ENCODE data around the gene CMSS1.

The CMSS1 gene

DNA sequence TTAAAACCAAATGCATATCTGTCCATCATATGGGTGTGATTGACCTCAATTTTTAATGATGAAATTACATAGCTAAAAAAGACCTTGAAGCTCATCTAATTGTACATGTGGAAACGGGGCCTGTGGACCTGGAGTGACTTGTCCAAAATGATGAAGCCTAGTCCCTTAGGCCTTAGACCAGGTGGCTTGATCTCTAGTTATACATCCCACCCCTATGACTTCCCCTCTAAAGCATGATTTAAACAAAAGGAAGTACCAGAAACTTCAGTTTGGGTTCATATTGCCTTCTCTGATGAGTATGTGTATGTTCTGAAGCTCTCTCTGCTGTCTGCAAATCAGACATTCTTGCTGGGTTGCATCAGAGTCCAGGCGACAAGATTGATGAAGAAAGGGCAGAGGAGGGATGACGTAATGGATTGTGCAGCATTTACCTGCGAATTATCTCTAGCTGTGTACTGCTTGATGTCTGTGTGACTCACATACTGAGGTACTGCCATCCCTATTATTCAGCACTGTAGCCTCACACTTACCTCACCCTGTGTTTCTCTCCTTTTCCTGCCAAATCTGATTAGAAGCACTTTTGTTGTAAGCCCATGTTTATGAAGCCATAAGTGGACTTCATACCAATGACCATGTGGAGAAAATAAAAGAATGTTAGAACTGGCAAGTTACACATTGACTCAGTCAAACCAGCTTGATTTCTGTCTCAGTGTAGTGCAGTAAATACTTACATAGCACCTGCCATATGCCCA is 185.1 kb downstream of the CMSS1 start (continued):
- TF ChIP-seq GLIS1 (tag by site-specific recombination; IDR thresholded peaks at IDR 0.05) (peak; percentile 87), ZNF514 (tag by site-specific recombination; IDR thresholded peaks at IDR 0.05) (no peak), ZNF202 (tag by site-specific recombination; IDR thresholded peaks at IDR 0.05; ENCODE audit: borderline replicate concordance) (no peak), ZNF791 (tag by site-specific recombination; IDR thresholded peaks at IDR 0.05) (no peak), KLF9 (tag by site-specific recombination; IDR thresholded peaks at IDR 0.05; ENCODE audit: low read depth) (peak; percentile 62; the same call in 1 of the 2 replicates), FEZF1 (tag by site-specific recombination; IDR thresholded peaks at IDR 0.05) (peak; percentile 95), ZNF558 (tag by site-specific recombination; IDR thresholded peaks at IDR 0.05) (peak; percentile 87)
- TF ChIP-seq, protein P1, sequence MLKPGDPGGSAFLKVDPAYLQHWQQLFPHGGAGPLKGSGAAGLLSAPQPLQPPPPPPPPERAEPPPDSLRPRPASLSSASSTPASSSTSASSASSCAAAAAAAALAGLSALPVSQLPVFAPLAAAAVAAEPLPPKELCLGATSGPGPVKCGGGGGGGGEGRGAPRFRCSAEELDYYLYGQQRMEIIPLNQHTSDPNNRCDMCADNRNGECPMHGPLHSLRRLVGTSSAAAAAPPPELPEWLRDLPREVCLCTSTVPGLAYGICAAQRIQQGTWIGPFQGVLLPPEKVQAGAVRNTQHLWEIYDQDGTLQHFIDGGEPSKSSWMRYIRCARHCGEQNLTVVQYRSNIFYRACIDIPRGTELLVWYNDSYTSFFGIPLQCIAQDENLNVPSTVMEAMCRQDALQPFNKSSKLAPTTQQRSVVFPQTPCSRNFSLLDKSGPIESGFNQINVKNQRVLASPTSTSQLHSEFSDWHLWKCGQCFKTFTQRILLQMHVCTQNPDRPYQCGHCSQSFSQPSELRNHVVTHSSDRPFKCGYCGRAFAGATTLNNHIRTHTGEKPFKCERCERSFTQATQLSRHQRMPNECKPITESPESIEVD (tag by site-specific recombination; IDR thresholded peaks at IDR 0.05) = peak; percentile 79
- TF ChIP-seq, protein P2, sequence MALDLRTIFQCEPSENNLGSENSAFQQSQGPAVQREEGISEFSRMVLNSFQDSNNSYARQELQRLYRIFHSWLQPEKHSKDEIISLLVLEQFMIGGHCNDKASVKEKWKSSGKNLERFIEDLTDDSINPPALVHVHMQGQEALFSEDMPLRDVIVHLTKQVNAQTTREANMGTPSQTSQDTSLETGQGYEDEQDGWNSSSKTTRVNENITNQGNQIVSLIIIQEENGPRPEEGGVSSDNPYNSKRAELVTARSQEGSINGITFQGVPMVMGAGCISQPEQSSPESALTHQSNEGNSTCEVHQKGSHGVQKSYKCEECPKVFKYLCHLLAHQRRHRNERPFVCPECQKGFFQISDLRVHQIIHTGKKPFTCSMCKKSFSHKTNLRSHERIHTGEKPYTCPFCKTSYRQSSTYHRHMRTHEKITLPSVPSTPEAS (tag by site-specific recombination; IDR thresholded peaks at IDR 0.05) = peak; percentile 46
- TF ChIP-seq, protein P3, sequence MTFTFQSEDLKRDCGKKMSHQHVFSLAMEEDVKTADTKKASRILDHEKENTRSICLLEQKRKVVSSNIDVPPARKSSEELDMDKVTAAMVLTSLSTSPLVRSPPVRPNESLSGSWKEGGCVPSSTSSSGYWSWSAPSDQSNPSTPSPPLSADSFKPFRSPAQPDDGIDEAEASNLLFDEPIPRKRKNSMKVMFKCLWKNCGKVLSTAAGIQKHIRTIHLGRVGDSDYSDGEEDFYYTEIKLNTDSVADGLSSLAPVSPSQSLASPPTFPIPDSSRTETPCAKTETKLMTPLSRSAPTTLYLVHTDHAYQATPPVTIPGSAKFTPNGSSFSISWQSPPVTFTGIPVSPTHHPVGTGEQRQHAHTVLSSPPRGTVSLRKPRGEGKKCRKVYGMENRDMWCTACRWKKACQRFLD (tag by site-specific recombination; IDR thresholded peaks at IDR 0.05) = no peak

DNA sequence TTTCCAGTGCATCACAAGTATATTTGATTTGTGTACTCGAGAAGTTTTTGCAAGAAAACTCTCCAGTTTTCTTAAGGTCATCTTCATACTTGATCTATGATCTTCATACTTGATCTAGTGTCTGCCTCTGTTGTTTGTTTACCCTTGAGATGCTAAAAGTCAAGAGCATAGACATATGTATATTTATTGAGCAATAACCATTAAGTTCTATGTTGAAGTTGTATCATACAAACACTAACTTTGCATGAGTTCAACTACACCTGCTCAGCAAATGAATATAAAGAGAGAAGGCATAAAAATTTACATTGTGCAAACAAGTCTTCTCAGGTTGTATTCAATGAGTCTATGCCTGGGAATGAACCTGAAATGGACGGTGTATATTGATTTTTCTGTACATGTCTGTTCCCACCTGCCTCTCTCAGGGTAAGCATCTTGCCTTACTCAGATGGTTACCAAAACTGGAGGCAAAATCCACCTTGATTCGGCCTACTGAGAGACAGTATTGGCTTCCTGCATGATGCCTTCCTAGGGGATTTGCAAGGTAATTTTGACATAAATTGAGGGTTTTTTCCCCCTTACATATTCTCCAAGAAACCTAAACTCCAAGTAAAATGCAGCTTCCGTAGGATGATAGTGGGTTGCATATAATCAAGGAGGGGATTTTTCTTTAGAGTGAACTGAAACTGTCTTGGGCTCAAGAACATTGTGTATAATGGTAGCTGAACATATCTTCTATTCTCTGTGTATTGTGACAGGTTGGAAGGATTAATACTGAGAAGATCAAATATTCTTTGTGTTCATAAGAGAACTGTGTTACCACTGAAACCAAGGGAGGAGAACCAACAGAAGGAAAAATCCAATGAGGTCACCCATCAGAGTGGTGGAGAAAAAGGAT is 186.2 kb downstream of the CMSS1 start:
- Histone ChIP-seq H3K4me3 (ENCODE audit: low read depth, low read length) (no peak overlapping the region), H3K36me3 (ENCODE audit: control insufficient read depth in 2 of 2, insufficient read depth in 1 of 2, low read length in 2 of 2) (no peaks in the 10 kb centered on the region), H3K27ac (ENCODE audit: extremely low read depth, low read depth, low read length) (no peak overlapping the region), H3K4me1 (ENCODE audit: control insufficient read depth, insufficient read depth, low read length) (peaks cover 3% of the 10 kb centered on the region), H3K9me3 (ENCODE audit: control insufficient read depth, insufficient read depth, low read depth, low read length) (no peaks in the 10 kb centered on the region)
- POLR2A ChIA-PET = interaction anchor here (0.9 kb wide), 1 partner anchor 257 kb away, joined by 3 read pairs; the partner anchor contains the start of gene TBC1D23
- CTCF ChIA-PET = no interaction called here
- no peak for TF ChIP-seq ZNF510 (tag by site-specific recombination; IDR thresholded peaks at IDR 0.05; ENCODE audit: insufficient replicate concordance)
- TF ChIP-seq KLF10 (tag by site-specific recombination; IDR thresholded peaks at IDR 0.05) = no peak
- TF ChIP-seq, protein P4, sequence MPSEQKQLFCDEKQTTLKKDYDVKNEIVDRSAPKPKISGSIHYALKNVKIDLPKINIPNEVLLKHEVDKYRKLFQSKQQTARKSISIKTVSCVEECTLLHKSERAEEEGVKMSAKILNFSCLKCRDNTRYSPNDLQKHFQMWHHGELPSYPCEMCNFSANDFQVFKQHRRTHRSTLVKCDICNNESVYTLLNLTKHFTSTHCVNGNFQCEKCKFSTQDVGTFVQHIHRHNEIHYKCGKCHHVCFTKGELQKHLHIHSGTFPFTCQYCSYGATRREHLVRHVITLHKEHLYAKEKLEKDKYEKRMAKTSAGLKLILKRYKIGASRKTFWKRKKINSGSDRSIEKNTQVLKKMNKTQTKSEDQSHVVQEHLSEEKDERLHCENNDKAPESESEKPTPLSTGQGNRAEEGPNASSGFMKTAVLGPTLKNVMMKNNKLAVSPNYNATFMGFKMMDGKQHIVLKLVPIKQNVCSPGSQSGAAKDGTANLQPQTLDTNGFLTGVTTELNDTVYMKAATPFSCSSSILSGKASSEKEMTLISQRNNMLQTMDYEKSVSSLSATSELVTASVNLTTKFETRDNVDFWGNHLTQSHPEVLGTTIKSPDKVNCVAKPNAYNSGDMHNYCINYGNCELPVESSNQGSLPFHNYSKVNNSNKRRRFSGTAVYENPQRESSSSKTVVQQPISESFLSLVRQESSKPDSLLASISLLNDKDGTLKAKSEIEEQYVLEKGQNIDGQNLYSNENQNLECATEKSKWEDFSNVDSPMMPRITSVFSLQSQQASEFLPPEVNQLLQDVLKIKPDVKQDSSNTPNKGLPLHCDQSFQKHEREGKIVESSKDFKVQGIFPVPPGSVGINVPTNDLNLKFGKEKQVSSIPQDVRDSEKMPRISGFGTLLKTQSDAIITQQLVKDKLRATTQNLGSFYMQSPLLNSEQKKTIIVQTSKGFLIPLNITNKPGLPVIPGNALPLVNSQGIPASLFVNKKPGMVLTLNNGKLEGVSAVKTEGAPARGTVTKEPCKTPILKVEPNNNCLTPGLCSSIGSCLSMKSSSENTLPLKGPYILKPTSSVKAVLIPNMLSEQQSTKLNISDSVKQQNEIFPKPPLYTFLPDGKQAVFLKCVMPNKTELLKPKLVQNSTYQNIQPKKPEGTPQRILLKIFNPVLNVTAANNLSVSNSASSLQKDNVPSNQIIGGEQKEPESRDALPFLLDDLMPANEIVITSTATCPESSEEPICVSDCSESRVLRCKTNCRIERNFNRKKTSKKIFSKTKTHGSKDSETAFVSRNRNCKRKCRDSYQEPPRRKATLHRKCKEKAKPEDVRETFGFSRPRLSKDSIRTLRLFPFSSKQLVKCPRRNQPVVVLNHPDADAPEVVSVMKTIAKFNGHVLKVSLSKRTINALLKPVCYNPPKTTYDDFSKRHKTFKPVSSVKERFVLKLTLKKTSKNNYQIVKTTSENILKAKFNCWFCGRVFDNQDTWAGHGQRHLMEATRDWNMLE (tag by site-specific recombination; conservative IDR thresholded peaks at IDR 0.05; ENCODE audit: low read depth) = no peak
- TF ChIP-seq ZNF561 (tag by site-specific recombination; IDR thresholded peaks at IDR 0.05; ENCODE audit: borderline replicate concordance) = no peak
- TF ChIP-seq ZNF626 (tag by site-specific recombination; IDR thresholded peaks at IDR 0.05) = no peak
- no peak for TF ChIP-seq ZNF629 (tag by site-specific recombination; IDR thresholded peaks at IDR 0.05)
- no peak for TF ChIP-seq ZSCAN23 (tag by site-specific recombination; IDR thresholded peaks at IDR 0.05)
- TF ChIP-seq, protein P5, sequence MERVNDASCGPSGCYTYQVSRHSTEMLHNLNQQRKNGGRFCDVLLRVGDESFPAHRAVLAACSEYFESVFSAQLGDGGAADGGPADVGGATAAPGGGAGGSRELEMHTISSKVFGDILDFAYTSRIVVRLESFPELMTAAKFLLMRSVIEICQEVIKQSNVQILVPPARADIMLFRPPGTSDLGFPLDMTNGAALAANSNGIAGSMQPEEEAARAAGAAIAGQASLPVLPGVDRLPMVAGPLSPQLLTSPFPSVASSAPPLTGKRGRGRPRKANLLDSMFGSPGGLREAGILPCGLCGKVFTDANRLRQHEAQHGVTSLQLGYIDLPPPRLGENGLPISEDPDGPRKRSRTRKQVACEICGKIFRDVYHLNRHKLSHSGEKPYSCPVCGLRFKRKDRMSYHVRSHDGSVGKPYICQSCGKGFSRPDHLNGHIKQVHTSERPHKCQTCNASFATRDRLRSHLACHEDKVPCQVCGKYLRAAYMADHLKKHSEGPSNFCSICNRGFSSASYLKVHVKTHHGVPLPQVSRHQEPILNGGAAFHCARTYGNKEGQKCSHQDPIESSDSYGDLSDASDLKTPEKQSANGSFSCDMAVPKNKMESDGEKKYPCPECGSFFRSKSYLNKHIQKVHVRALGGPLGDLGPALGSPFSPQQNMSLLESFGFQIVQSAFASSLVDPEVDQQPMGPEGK (tag by site-specific recombination; IDR thresholded peaks at IDR 0.05) = no peak
- TF ChIP-seq ZBTB20 (tag by site-specific recombination; IDR thresholded peaks at IDR 0.05) = no peak
- TF ChIP-seq ZNF426 (tag by site-specific recombination; IDR thresholded peaks at IDR 0.05) = no peak
- no peak for TF ChIP-seq ZNF133 (tag by site-specific recombination; IDR thresholded peaks at IDR 0.05)
- TF ChIP-seq ZNF174 (tag by site-specific recombination; IDR thresholded peaks at IDR 0.05) = no peak
- TF ChIP-seq ZNF350 (tag by site-specific recombination; IDR thresholded peaks at IDR 0.05) = no peak
- no peak for TF ChIP-seq ZNF10 (tag by site-specific recombination; IDR thresholded peaks at IDR 0.05)
